ENCODE results near the gene APMAP. TPM values are rescaled to one million over a fixed set of nuclear protein-coding genes. Genes with fewer than 3 reads are reported as not detected.

APMAP gene
- total RNA-seq, 1 experiment from 2014 or later, result 75.3 TPM

GRCh38 chr20:25012616-25013189 lies 20.2 kb upstream of the APMAP start:
- Mint-ChIP-seq H3K4me3 (ENCODE audit: unreplicated experiment) (no peak overlapping the region), H3K36me3 (ENCODE audit: insufficient read depth, unreplicated experiment) (peaks cover 6% of the 10 kb centered on the region), H3K27me3 (ENCODE audit: insufficient read depth, unreplicated experiment) (peaks cover 11% of the 10 kb centered on the region), H3K27ac (ENCODE audit: low read depth, unreplicated experiment) (no peak overlapping the region), H3K4me1 (ENCODE audit: insufficient read depth, unreplicated experiment) (peaks cover 10% of the 10 kb centered on the region), H3K9me3 (ENCODE audit: unreplicated experiment) (no peaks in the 10 kb centered on the region)
- BruUV-seq (replicated peaks), result no TSS peak
- no peak for TF ChIP-seq CTCF (IDR thresholded peaks at IDR 0.05; ENCODE audit: unreplicated experiment)
- CTCF ChIA-PET, result interaction anchor here (0.5 to 1.4 kb wide), 3 partner anchors 9 to 24 kb away, joined by 3 to 4 read pairs (median 4); no protein-coding TSS in a partner anchor
- intact Hi-C loops (cut with micrococcal nuclease), result no loop called here
- DNase-seq (ENCODE audit: unreplicated experiment), result no peak
- POLR2A ChIA-PET, result no interaction called here

- intact Hi-C loops (cut with micrococcal nuclease), result no loop called here
- no peak for DNase-seq (ENCODE audit: unreplicated experiment)
- peaks cover 11% of the 10 kb centered on the region for H3K27me3 Mint-ChIP-seq (ENCODE audit: insufficient read depth, unreplicated experiment)
- H3K4me3 Mint-ChIP-seq (ENCODE audit: unreplicated experiment), result no peak overlapping the region
- CTCF ChIA-PET, result interaction anchor here (1.1 to 1.4 kb wide), 2 partner anchors 12 to 25 kb away, joined by 4 read pairs; no protein-coding TSS in a partner anchor
- peaks cover 6% of the 10 kb centered on the region for H3K36me3 Mint-ChIP-seq (ENCODE audit: insufficient read depth, unreplicated experiment)
- H3K27ac Mint-ChIP-seq (ENCODE audit: low read depth, unreplicated experiment), result no peak overlapping the region
- no peaks in the 10 kb centered on the region for H3K9me3 Mint-ChIP-seq (ENCODE audit: unreplicated experiment)
- BruUV-seq (replicated peaks), result no TSS peak
- peaks cover 1% of the 10 kb centered on the region for H3K4me1 Mint-ChIP-seq (ENCODE audit: insufficient read depth, unreplicated experiment)
- POLR2A ChIA-PET, result interaction anchor here (0.7 kb wide), 1 partner anchor 48 kb away, joined by 4 read pairs; no protein-coding TSS in a partner anchor
- no peak for TF ChIP-seq CTCF (IDR thresholded peaks at IDR 0.05; ENCODE audit: unreplicated experiment)
These were observed 19.3 kb upstream of the APMAP start for GRCh38 chr20:25011831-25012241.

- Mint-ChIP-seq H3K4me1 (ENCODE audit: insufficient read depth, unreplicated experiment) (no peaks in the 10 kb centered on the region), H3K27ac (ENCODE audit: low read depth, unreplicated experiment) (no peak overlapping the region), H3K4me3 (ENCODE audit: unreplicated experiment) (no peak overlapping the region), H3K9me3 (ENCODE audit: unreplicated experiment) (no peaks in the 10 kb centered on the region), H3K36me3 (ENCODE audit: insufficient read depth, unreplicated experiment) (peaks cover 6% of the 10 kb centered on the region), H3K27me3 (ENCODE audit: insufficient read depth, unreplicated experiment) (peaks cover 11% of the 10 kb centered on the region)
- TF ChIP-seq CTCF (IDR thresholded peaks at IDR 0.05; ENCODE audit: unreplicated experiment), result no peak
- intact Hi-C loops (cut with micrococcal nuclease), result no loop called here
- CTCF ChIA-PET, result interaction anchor here (0.5 to 3.1 kb wide), 3 partner anchors 17 to 242 kb away, joined by 3 to 12 read pairs (median 6); no protein-coding TSS in a partner anchor
- BruUV-seq (replicated peaks), result no TSS peak
- POLR2A ChIA-PET, result interaction anchor here (1.3 kb wide), 1 partner anchor 11 kb away, joined by 3 read pairs; no protein-coding TSS in a partner anchor
- no peak for DNase-seq (ENCODE audit: unreplicated experiment)
These were observed 18.7 kb upstream of the APMAP start for GRCh38 chr20:25011261-25011660.

GRCh38 chr20:25009218-25010145 lies 16.9 kb upstream of the APMAP start:
- no peak for DNase-seq (ENCODE audit: unreplicated experiment)
- POLR2A ChIA-PET, result interaction anchor here (0.7 to 3.0 kb wide), 8 partner anchors 9 to 52 kb away, joined by 3 to 10 read pairs (median 4); partner anchors contain the start of gene APMAP
- H3K36me3 Mint-ChIP-seq (ENCODE audit: insufficient read depth, unreplicated experiment), result peaks cover 6% of the 10 kb centered on the region
- intact Hi-C loops (cut with micrococcal nuclease), result no loop called here
- no TSS peak for BruUV-seq (replicated peaks)
- TF ChIP-seq CTCF (IDR thresholded peaks at IDR 0.05; ENCODE audit: unreplicated experiment), result no peak
- no peak overlapping the region for H3K27ac Mint-ChIP-seq (ENCODE audit: low read depth, unreplicated experiment)
- no peak overlapping the region for H3K4me3 Mint-ChIP-seq (ENCODE audit: unreplicated experiment)
- no peaks in the 10 kb centered on the region for H3K4me1 Mint-ChIP-seq (ENCODE audit: insufficient read depth, unreplicated experiment)
- no peaks in the 10 kb centered on the region for H3K9me3 Mint-ChIP-seq (ENCODE audit: unreplicated experiment)
- CTCF ChIA-PET, result interaction anchor here (0.6 to 3.5 kb wide), 9 partner anchors 7 to 1906 kb away, joined by 3 to 19 read pairs (median 4); no protein-coding TSS in a partner anchor
- H3K27me3 Mint-ChIP-seq (ENCODE audit: insufficient read depth, unreplicated experiment), result peaks cover 11% of the 10 kb centered on the region

All from MCF 10A (cell line).